ENCODE results near the gene MZB1.

GRCh38 chr5:139408191-139408590 is 18.5 kb upstream of the MZB1 start:
- TF ChIP-seq CTCF (IDR thresholded peaks at IDR 0.05; ENCODE audit: borderline replicate concordance, extremely low read depth, low read length, poor library complexity, severe bottlenecking) = no peak
- TF ChIP-seq EZH2 (IDR thresholded peaks at IDR 0.05; ENCODE audit: borderline replicate concordance, low read depth, low read length, severe bottlenecking) = no peak

Measured in DND-41 (cell line).